Gastroesophageal sphincter (tissue), 3 donors: ENCODE data around the gene PPP1R13B.

Source experiments
- CTCF ChIP-seq, 4 experiments: fragments of 200-600 bp in 2 of 4; fragments of 450-650 bp in 2 of 4; sonication (generic) in 1 of 4; IDR thresholded peaks; one replicate each; pipeline ENCODE4 v1.5.1; 2017 to 2019; ENCODE audit warnings: antibody characterized with exemption in 4 of 4, mild to moderate bottlenecking in 2 of 4, moderate library complexity in 2 of 4
- EP300 ChIP-seq: sonication (generic); formaldehyde crosslinking; IDR thresholded peaks from one replicate; pipeline ENCODE4 v1.6.1; 2017; ENCODE audit warnings: antibody characterized with exemption, mild to moderate bottlenecking
- POLR2A ChIP-seq, 2 donors: fragments of 450-650 bp; IDR thresholded peaks; one replicate each; pipeline ENCODE4 v1.6.1; 2017; ENCODE audit warnings: antibody characterized with exemption in 2 of 2, mild to moderate bottlenecking in 2 of 2, moderate library complexity in 1 of 2

- TF ChIP-seq POLR2A (IDR thresholded peaks at IDR 0.05), result no peak
- TF ChIP-seq CTCF (IDR thresholded peaks at IDR 0.05), result no peak
- no peak for TF ChIP-seq EP300
Measured at GRCh38 chr14:103887557-103888115, 40.3 kb upstream of the PPP1R13B start.
